Measurements from ENCODE around the gene TSGA10IP.

DNA sequence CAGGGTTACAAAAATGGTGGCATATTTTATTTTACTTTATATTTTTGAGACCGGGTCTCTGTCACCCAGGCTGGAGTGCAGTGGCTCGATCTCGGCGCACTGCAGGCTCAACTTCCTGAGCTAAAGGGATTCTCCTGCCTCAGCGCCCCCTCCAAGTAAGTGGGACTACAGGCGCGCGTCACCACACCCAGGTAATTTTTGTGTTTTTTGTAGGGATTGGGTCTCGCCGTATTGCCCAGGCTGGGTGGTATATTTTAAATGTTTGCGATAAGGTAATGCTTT is 44.4 kb upstream of the TSGA10IP start:
- TF ChIP-seq, protein P1, sequence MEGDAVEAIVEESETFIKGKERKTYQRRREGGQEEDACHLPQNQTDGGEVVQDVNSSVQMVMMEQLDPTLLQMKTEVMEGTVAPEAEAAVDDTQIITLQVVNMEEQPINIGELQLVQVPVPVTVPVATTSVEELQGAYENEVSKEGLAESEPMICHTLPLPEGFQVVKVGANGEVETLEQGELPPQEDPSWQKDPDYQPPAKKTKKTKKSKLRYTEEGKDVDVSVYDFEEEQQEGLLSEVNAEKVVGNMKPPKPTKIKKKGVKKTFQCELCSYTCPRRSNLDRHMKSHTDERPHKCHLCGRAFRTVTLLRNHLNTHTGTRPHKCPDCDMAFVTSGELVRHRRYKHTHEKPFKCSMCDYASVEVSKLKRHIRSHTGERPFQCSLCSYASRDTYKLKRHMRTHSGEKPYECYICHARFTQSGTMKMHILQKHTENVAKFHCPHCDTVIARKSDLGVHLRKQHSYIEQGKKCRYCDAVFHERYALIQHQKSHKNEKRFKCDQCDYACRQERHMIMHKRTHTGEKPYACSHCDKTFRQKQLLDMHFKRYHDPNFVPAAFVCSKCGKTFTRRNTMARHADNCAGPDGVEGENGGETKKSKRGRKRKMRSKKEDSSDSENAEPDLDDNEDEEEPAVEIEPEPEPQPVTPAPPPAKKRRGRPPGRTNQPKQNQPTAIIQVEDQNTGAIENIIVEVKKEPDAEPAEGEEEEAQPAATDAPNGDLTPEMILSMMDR (IDR thresholded peaks at IDR 0.05): no peak
- TF ChIP-seq EP300 (IDR thresholded peaks at IDR 0.05): no peak

All from gastroesophageal sphincter (tissue), 3 donors.